K562 (cell line): ENCODE data around the gene MOB1A. TPM values are rescaled to one million over a fixed set of nuclear protein-coding genes. Genes with fewer than 3 reads are reported as not detected.
A peak's percentile ranks its signal among the peaks of the same experiment; 100 is the strongest.

Experiments
- ATAC-seq: fragments of 200-7000 bp; cut with Tn5 transposase; 3 replicates; pipeline ENCODE4 v1.9.1; 2020; ENCODE audit warnings: moderate library complexity
- BruUV-seq: library from RNA; stranded (reverse); fragments of 400-500 nt; replicated peaks from 2 replicates; lab custom pipeline; 2021; lab: Mats Ljungman, UMichigan
- CTCF ChIA-PET: fragments of 300-600 bp; formaldehyde crosslinking; extraction: SDS; loops from one replicate; lab custom pipeline; 2021; ENCODE audit warnings: low intra/inter-chr PET ratio; lab: Yijun Ruan, JAX
- POLR2A ChIA-PET: fragments of 300-600, 350-650 bp; sonication (Branson Sonifier 250); formaldehyde crosslinking; extraction: SDS; loops from one replicate; lab custom pipeline; 2021; ENCODE audit warnings: antibody characterized with exemption, inconsistent platforms; lab: Yijun Ruan, JAX
- DNase-seq, 4 experiments: peaks; one replicate each; pipeline versions ENCODE4 v3.0.0 to v3.0.0-alpha.2; 2011 to 2018; ENCODE audit warnings: low spot score in 3 of 4, mixed read lengths in 3 of 4; ENCODE audit errors: extremely low read depth in 1 of 4
- FAIRE-seq: peaks from 2 replicates; lab custom pipeline; 2011; peaks lifted over from hg19 to GRCh38; lab: Jason Lieb, UNC
- H2AFZ ChIP-seq: 2 replicates; pipeline ENCODE4 v1.6.0; 2011; ENCODE audit warnings: low read depth, low read length, control low read depth, inconsistent platforms
- H3K27ac ChIP-seq: fragments of 200-600 bp; 3 replicates; pipeline ENCODE4 v1.8.0; 2011; ENCODE audit warnings: low read depth, mild to moderate bottlenecking, control low read depth, inconsistent platforms, low read length, moderate library complexity, mixed read lengths; ENCODE audit errors: extremely low read depth
- H3K27me3 ChIP-seq, 2 experiments: fragments of 300-600 bp in 1 of 2; 2 replicates in 1 of 2; 3 replicates in 1 of 2; pipeline versions ENCODE4 v1.6.0 to v1.8.0; 2011; ENCODE audit warnings: inconsistent platforms in 2 of 2, low read length in 2 of 2, mild to moderate bottlenecking in 1 of 2, mixed read lengths in 1 of 2, moderate library complexity in 1 of 2; ENCODE audit not compliant: control insufficient read depth in 2 of 2, insufficient read depth in 2 of 2
- H3K36me3 ChIP-seq: fragments of 300-600 bp; 3 replicates; pipeline ENCODE4 v1.8.0; 2011; ENCODE audit warnings: mild to moderate bottlenecking, low read length, inconsistent platforms; ENCODE audit not compliant: control insufficient read depth, insufficient read depth
- H3K4me1 ChIP-seq, 2 experiments: fragments of 200-600 bp in 1 of 2; replicated peaks in 1 of 2; 2 replicates in 1 of 2; 3 replicates in 1 of 2; pipeline versions ENCODE4 v1.5.1 to v1.8.0; 2011; ENCODE audit warnings: inconsistent platforms in 2 of 2, low read length in 2 of 2, mild to moderate bottlenecking in 1 of 2, mixed read lengths in 1 of 2, moderate library complexity in 1 of 2; ENCODE audit not compliant: control insufficient read depth in 2 of 2, insufficient read depth in 2 of 2
- H3K4me2 ChIP-seq: 2 replicates; pipeline ENCODE4 v1.6.1; 2011; ENCODE audit warnings: low read length, control low read depth, inconsistent platforms, mixed read lengths; ENCODE audit not compliant: insufficient read depth
- H3K4me3 ChIP-seq: fragments of 200-600 bp; sonication (generic), shearing (Covaris generic); 2 replicates; pipeline ENCODE4 v1.5.1; 2016; ENCODE audit warnings: control low read depth, inconsistent platforms
- H3K79me2 ChIP-seq: fragments of 200-600 bp; 3 replicates; pipeline ENCODE4 v1.8.0; 2011; ENCODE audit warnings: low read length, inconsistent platforms; ENCODE audit not compliant: control insufficient read depth, insufficient read depth
- H3K9ac ChIP-seq, 2 experiments: 2 replicates each; pipeline versions ENCODE4 v1.6.0 to v1.6.1; 2011; ENCODE audit warnings: low read depth in 2 of 2, low read length in 2 of 2, control low read depth in 1 of 2, inconsistent platforms in 1 of 2, mild to moderate bottlenecking in 1 of 2, mixed read lengths in 1 of 2; ENCODE audit not compliant: insufficient read depth in 1 of 2
- H3K9me1 ChIP-seq: one replicate; pipeline ENCODE4 v1.6.0; 2011; ENCODE audit warnings: inconsistent platforms, mild to moderate bottlenecking, low read length, moderate library complexity; ENCODE audit not compliant: control insufficient read depth, insufficient read depth
- H3K9me3 ChIP-seq: replicated peaks from 2 replicates; pipeline ENCODE4 v1.5.1; 2011; ENCODE audit warnings: low read depth, low read length, inconsistent platforms; ENCODE audit not compliant: control insufficient read depth, insufficient read depth
- H4K20me1 ChIP-seq: replicated peaks from 2 replicates; pipeline ENCODE4 v1.6.1; 2011; ENCODE audit warnings: low read length, inconsistent platforms, mixed read lengths; ENCODE audit not compliant: control insufficient read depth, insufficient read depth
- CAMTA2 ChIP-seq: fragments of 250-450 bp; sonication (Bioruptor Pico); conservative IDR thresholded peaks from 2 replicates; pipeline ENCODE4 v1.5.1; 2022
- DNMT1 ChIP-seq: fragments of 450-650 bp; IDR thresholded peaks from 2 replicates; pipeline ENCODE4 v1.6.1; 2016; ENCODE audit warnings: antibody characterized with exemption, mild to moderate bottlenecking
- EZH2 ChIP-seq: IDR thresholded peaks from 2 replicates; pipeline ENCODE4 v1.6.1; 2012; ENCODE audit warnings: low read depth, mild to moderate bottlenecking, inconsistent platforms, low read length, borderline replicate concordance
- MCM5 ChIP-seq: fragments of 450-650 bp; IDR thresholded peaks from 2 replicates; pipeline ENCODE4 v1.6.1; 2016; ENCODE audit warnings: low read depth
- MIER1 ChIP-seq: fragments of 450-650 bp; IDR thresholded peaks from 2 replicates; pipeline ENCODE4 v1.6.1; 2016; ENCODE audit warnings: antibody characterized with exemption, mild to moderate bottlenecking, low read depth
- POLR2A ChIP-seq: fragments of 450-650 bp; conservative IDR thresholded peaks from 2 replicates; pipeline ENCODE4 v1.6.1; 2016
- POLR2H ChIP-seq: IDR thresholded peaks from 2 replicates; pipeline ENCODE4 v1.6.1; 2016; ENCODE audit warnings: missing genetic modification characterization, low read depth, mild to moderate bottlenecking, control low read depth, missing compliant biosample characterization, moderate library complexity
- SMARCB1 ChIP-seq: IDR thresholded peaks from 2 replicates; pipeline ENCODE4 v1.6.1; 2011; ENCODE audit warnings: improper control_type of control experiment, low read depth; ENCODE audit not compliant: insufficient read length
- USF2 ChIP-seq: sonication (generic); formaldehyde crosslinking; IDR thresholded peaks from 2 replicates; pipeline ENCODE4 v1.5.0; 2020; ENCODE audit warnings: missing genetic modification reagents
- ZFPM2 ChIP-seq: fragments of 250-450 bp; sonication (Bioruptor Pico); IDR thresholded peaks from 2 replicates; pipeline ENCODE4 v1.5.1; 2022; ENCODE audit warnings: mild to moderate bottlenecking
- ZNF76 ChIP-seq: fragments of 250-450 bp; sonication (Bioruptor Pico); IDR thresholded peaks from 2 replicates; pipeline ENCODE4 v1.4.0; 2020; ENCODE audit warnings: mild to moderate bottlenecking, moderate library complexity, borderline replicate concordance
- ZNF77 ChIP-seq: fragments of 250-450 bp; sonication (Bioruptor Pico); IDR thresholded peaks from 2 replicates; pipeline ENCODE4 v1.5.0; 2020
- WGBS: fragments of 100-300 bp; shearing (Covaris generic); methylation state at CpG from one replicate; pipeline ENCODE4 v1.1.6; 2016; ENCODE audit warnings: low coverage, mixed read lengths; ENCODE audit not compliant: insufficient coverage; ENCODE audit errors: missing lambda C conversion rate; 5-methylcytosine and 5-hydroxymethylcytosine counted together
- in situ Hi-C: fragments of 300-500 bp; cut with MboI; formaldehyde crosslinking; loops from 4 replicates; pipeline ENCODE4 v1.15.0; 2018; ENCODE audit warnings: inconsistent platforms, mixed read lengths
- intact Hi-C: fragments of 100-400 bp; cut with micrococcal nuclease; formaldehyde crosslinking; loops from 2 replicates; pipeline ENCODE4 v1.14.2; 2022
- polyA plus RNA-seq, 8 experiments: library from polyadenylated mRNA; depleted of rRNA in 4 of 8; stranded (reverse) in 5 of 8; unstranded in 3 of 8; fragments of >200 nt; fragmentation: Nextera tagmentation in 2 of 8; fragmentation: Illumina TruSeq in 1 of 8; extraction: Ambion mirVana in 2 of 8; extraction: Trizol in 1 of 8; gene quantifications; 2 replicates each; pipeline versions ENCODE4 v1.2.1 to v1.2.3, GENCODE V29; 2011 to 2014; ENCODE audit warnings: inconsistent platforms in 1 of 8, missing spikeins in 1 of 8
- total RNA-seq, 7 experiments: library from RNA; depleted of rRNA in 6 of 7; stranded (reverse); fragments of >200 nt in 6 of 7; fragmentation: Illumina TruSeq in 2 of 7; extraction: Trizol in 2 of 7; gene quantifications; 2 replicates each; pipeline versions ENCODE4 v1.2.1 to v1.2.3, GENCODE V29; 2011 to 2021; ENCODE audit warnings: low replicate concordance in 1 of 7

Gene MOB1A
- total and polyA plus RNA-seq, 9 of the 15 experiments (the other 6 are each of a cell fraction or from before 2014, with no cell fraction given): 24.8 to 100 (median 60.2) TPM

GRCh38 chr2:74204436-74204835 is 25.8 kb upstream of the MOB1A start:
- Histone ChIP-seq H3K4me2 (no peak overlapping the region), H3K36me3 (peaks cover 94% of the 10 kb centered on the region), H3K4me3 (no peak overlapping the region), H3K9me1 (peaks cover 9% of the 10 kb centered on the region), H3K9me3 (no peaks in the 10 kb centered on the region), H3K79me2 (peaks cover 93% of the 10 kb centered on the region), H3K27ac (no peak overlapping the region), H3K9ac (peak overlapping the region in 1 of 2 experiments; percentile 27; a peak in 1 of 4 replicates), H2AFZ (no peak overlapping the region), H3K4me1 (peaks cover 17 to 38% of the 10 kb centered on the region in 2 experiments), H3K27me3 (no peaks in the 10 kb centered on the region), H4K20me1 (peaks cover 47% of the 10 kb centered on the region)
- DNase-seq: no peak
- in situ Hi-C loops: no loop called here
- peak; percentile 2; the same call in 1 of the 3 replicates for ATAC-seq
- no peak for FAIRE-seq
- intact Hi-C loops: no loop called here
- no TSS peak for BruUV-seq
- CTCF ChIA-PET: no interaction called here
- WGBS: 74% methylated on average over 3 of the region's 3 CpGs
- POLR2A ChIA-PET: interaction anchor here (0.7 to 5.9 kb wide), 6 partner anchors 12 to 61 kb away, joined by 3 to 62 read pairs (median 3); no protein-coding TSS in a partner anchor
- no peak for TF ChIP-seq MIER1
- TF ChIP-seq ZNF76: no peak
- TF ChIP-seq USF2: no peak
- TF ChIP-seq EZH2: no peak
- no peak for TF ChIP-seq ZFPM2 (CRISPR knock-in tag)
- TF ChIP-seq POLR2A: 0 out of 2 replicates have a peak, but pooled peaks have one; percentile 21

GRCh38 chr2:74201596-74201995 is 22.9 kb upstream of the MOB1A start:
- Histone ChIP-seq H2AFZ (no peak overlapping the region), H4K20me1 (peaks cover 35% of the 10 kb centered on the region), H3K9me3 (no peaks in the 10 kb centered on the region), H3K36me3 (peaks cover 66% of the 10 kb centered on the region), H3K4me2 (no peak overlapping the region), H3K4me3 (no peak overlapping the region), H3K9me1 (peaks cover 8% of the 10 kb centered on the region), H3K4me1 (peaks cover 30 to 52% of the 10 kb centered on the region in 2 experiments), H3K9ac (no peak overlapping the region), H3K27ac (no peak overlapping the region), H3K27me3 (no peaks in the 10 kb centered on the region), H3K79me2 (peaks cover 88% of the 10 kb centered on the region)
- 55% methylated on average over 1 of the region's 1 CpG for WGBS
- TF ChIP-seq SMARCB1 (no peak), CAMTA2 (CRISPR knock-in tag) (no peak), DNMT1 (no peak), MCM5 (no peak), POLR2H (peak; percentile 38; the same call in 1 of the 2 replicates), ZNF77 (CRISPR knock-in tag) (no peak)
- ATAC-seq: no peak
- intact Hi-C loops (no loop called here), in situ Hi-C loops (no loop called here)
- no peak for DNase-seq
- POLR2A ChIA-PET: no interaction called here
- FAIRE-seq: no peak
- CTCF ChIA-PET: no interaction called here
- no TSS peak for BruUV-seq
